HK-2 (cell line): Measurements from ENCODE around the gene XRCC1.
"Not testable (repeated sequence)": the region's sequence is repeated elsewhere in the genome, so short reads cannot be mapped to it uniquely, and the experiment has no call there.

ENCODE experiments used
- DNase-seq: peaks from one replicate; pipeline ENCODE4 v3.0.0-alpha.2; 2018; ENCODE audit not compliant: unreplicated experiment

Gene XRCC1

GRCh38 chr19:43546581-43546980 is 28.7 kb downstream of the XRCC1 start:
- DNase-seq: no peak

- DNase-seq: no peak
Measured at GRCh38 chr19:43545981-43546380, 29.3 kb downstream of the XRCC1 start.

- no peak for DNase-seq
Measured at GRCh38 chr19:43545276-43545675, 30.1 kb downstream of the XRCC1 start.

- no peak for DNase-seq
Measured at GRCh38 chr19:43544077-43544476, 31.2 kb downstream of the XRCC1 start.

- DNase-seq: no peak
Measured at GRCh38 chr19:43541920-43542650, 33.2 kb downstream of the XRCC1 start.

GRCh38 chr19:43540381-43540780 is 34.9 kb downstream of the XRCC1 start:
- no peak for DNase-seq

GRCh38 chr19:43538922-43539321 is 36.4 kb downstream of the XRCC1 start:
- DNase-seq: no peak

GRCh38 chr19:43534816-43535761 is 40.2 kb downstream of the XRCC1 start:
- DNase-seq: no peak

- DNase-seq: no peak
Measured at GRCh38 chr19:43534305-43534815, 41.0 kb downstream of the XRCC1 start.

GRCh38 chr19:43533546-43534304 is 41.6 kb downstream of the XRCC1 start:
- no peak for DNase-seq

- peak; percentile 89 for DNase-seq
Measured at GRCh38 chr19:43532962-43533545, 42.3 kb downstream of the XRCC1 start, which contains the start of gene ZNF575. TSS of gene ZNF575 (plus strand) at chr19:43533188. CDS start at chr19:43534423, 1,235 bp downstream.

GRCh38 chr19:43532571-43532961 is 42.8 kb downstream of the XRCC1 start:
- peak; percentile 64 for DNase-seq

- peak; percentile 59 for DNase-seq
Measured at GRCh38 chr19:43527860-43528622, 47.3 kb downstream of the XRCC1 start.

- peak; percentile 71 for DNase-seq
Measured at GRCh38 chr19:43526884-43527859, 48.2 kb downstream of the XRCC1 start, which contains the start of gene ETHE1. TSS of gene ETHE1 (minus strand) at chr19:43527201. CDS start at chr19:43527177, 24 bp downstream.

- DNase-seq: peak; percentile 38
Measured at GRCh38 chr19:43525836-43526771, 49.2 kb downstream of the XRCC1 start.

- peak; percentile 41 for DNase-seq
Measured at GRCh38 chr19:43524922-43525835, 50.1 kb downstream of the XRCC1 start.

GRCh38 chr19:43523696-43524095 is 51.6 kb downstream of the XRCC1 start:
- DNase-seq: not testable (repeated sequence)
